ENCODE data around the gene CDC42BPA. TPM values are rescaled to one million over a fixed set of nuclear protein-coding genes. Genes with fewer than 3 reads are reported as not detected.
"Not testable (repeated sequence)": the region's sequence is repeated elsewhere in the genome, so short reads cannot be mapped to it uniquely, and the experiment has no call there.

Gene CDC42BPA
- total RNA-seq, 1 experiment from 2014 or later, result 30.1 TPM

DNA sequence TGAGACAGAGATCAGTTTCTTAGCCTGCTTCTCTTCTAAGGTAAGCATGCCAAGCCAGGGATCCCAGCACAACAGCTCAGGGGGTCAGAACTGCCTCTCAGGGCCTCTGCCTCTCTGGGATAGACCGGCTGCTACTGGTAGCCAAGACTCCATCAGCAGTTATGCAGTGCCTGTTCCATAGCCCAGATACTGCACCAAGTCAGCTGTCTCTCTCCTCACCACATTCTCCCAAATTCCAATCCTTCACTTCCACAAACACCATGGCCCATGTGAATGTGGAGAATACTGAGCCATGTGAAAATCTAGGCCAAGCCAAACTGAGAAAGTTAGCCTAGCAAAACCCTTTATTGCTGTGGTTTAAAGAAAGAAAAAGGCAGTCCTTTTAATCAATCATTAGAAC lies 37.5 kb downstream of the CDC42BPA start:
- no CpG with 5 or more reads among the region's 1 CpG for WGBS (ENCODE audit: extremely low coverage, insufficient read length, low lambda C conversion rate)
- Mint-ChIP-seq H3K4me1 (peaks cover 0 to 2% of the 10 kb centered on the region in 2 experiments; a peak in 1 of 4 replicates), H3K27ac (no peak overlapping the region), H3K4me3 (no peak overlapping the region), H3K36me3 (ENCODE audit: insufficient read depth in 1 of 3, low read depth in 3 of 3) (peaks cover 25 to 37% (median 28%) of the 10 kb centered on the region in 3 experiments), H3K27me3 (ENCODE audit: low read depth) (no peaks in the 10 kb centered on the region), H3K9me3 (peaks cover 18 to 28% of the 10 kb centered on the region in 2 experiments)
- no peak overlapping the region for H3K23ac ChIP-seq (ENCODE audit: insufficient read length, low read depth, low read length)
- H3K79me1 ChIP-seq (ENCODE audit: insufficient read depth, low read depth, low read length, poor library complexity, severe bottlenecking), result peaks cover 6% of the 10 kb centered on the region
- no peak overlapping the region for H2BK120ac ChIP-seq (ENCODE audit: low read depth, low read length, poor library complexity, severe bottlenecking)
- DNase-seq, result no peak
- no peak overlapping the region for H3K9ac ChIP-seq (ENCODE audit: extremely low read depth, insufficient read length, low read length)
- no peaks in the 10 kb centered on the region for H4K20me1 ChIP-seq (ENCODE audit: control insufficient read depth, insufficient read depth, insufficient read length)
- H3K56ac ChIP-seq (ENCODE audit: insufficient read length, low read depth, low read length), result no peak overlapping the region
- TF ChIP-seq, protein P1, sequence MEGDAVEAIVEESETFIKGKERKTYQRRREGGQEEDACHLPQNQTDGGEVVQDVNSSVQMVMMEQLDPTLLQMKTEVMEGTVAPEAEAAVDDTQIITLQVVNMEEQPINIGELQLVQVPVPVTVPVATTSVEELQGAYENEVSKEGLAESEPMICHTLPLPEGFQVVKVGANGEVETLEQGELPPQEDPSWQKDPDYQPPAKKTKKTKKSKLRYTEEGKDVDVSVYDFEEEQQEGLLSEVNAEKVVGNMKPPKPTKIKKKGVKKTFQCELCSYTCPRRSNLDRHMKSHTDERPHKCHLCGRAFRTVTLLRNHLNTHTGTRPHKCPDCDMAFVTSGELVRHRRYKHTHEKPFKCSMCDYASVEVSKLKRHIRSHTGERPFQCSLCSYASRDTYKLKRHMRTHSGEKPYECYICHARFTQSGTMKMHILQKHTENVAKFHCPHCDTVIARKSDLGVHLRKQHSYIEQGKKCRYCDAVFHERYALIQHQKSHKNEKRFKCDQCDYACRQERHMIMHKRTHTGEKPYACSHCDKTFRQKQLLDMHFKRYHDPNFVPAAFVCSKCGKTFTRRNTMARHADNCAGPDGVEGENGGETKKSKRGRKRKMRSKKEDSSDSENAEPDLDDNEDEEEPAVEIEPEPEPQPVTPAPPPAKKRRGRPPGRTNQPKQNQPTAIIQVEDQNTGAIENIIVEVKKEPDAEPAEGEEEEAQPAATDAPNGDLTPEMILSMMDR (conservative IDR thresholded peaks at IDR 0.05), result no peak
- peaks cover 8% of the 10 kb centered on the region; the same call in 1 of the 2 replicates for H3K79me2 ChIP-seq (ENCODE audit: insufficient read depth, low read length)
- no peak overlapping the region for H2BK15ac ChIP-seq (ENCODE audit: low read depth, low read length)
- no peak overlapping the region for H4K91ac ChIP-seq (ENCODE audit: insufficient read length, low read depth, low read length)
- no peaks in the 10 kb centered on the region for H3K4me1 ChIP-seq (ENCODE audit: insufficient read depth, low read length)
- H2AFZ ChIP-seq (ENCODE audit: low read length), result no peak overlapping the region
- no peak overlapping the region for H3K4me2 ChIP-seq (ENCODE audit: insufficient read depth, insufficient read length, low read length)
- no peak overlapping the region for H2AK5ac ChIP-seq (ENCODE audit: insufficient read length, low read length)
- no peak overlapping the region for H2BK20ac ChIP-seq (ENCODE audit: low read depth, low read length, poor library complexity, severe bottlenecking)
- H3K23me2 ChIP-seq (ENCODE audit: insufficient read length, low read depth, low read length, poor library complexity, severe bottlenecking), result no peaks in the 10 kb centered on the region
- H3K9me3 ChIP-seq (ENCODE audit: control insufficient read depth, low read depth, low read length), result peaks cover 7% of the 10 kb centered on the region
- H3K14ac ChIP-seq (ENCODE audit: insufficient read depth, low read length), result no peak overlapping the region
- no peaks in the 10 kb centered on the region for H3K27me3 ChIP-seq (ENCODE audit: insufficient read depth, low read length)
- H3T11ph ChIP-seq (ENCODE audit: low read length), result no peak overlapping the region
- no peak overlapping the region for H3K4ac ChIP-seq (ENCODE audit: low read depth, low read length)
- no peak overlapping the region for H4K5ac ChIP-seq (ENCODE audit: insufficient read length, low read depth, low read length)
- no peak overlapping the region for H4K8ac ChIP-seq (replicated peaks; ENCODE audit: insufficient read length, low read depth, low read length)
- no peak overlapping the region for H2BK5ac ChIP-seq (ENCODE audit: insufficient read length, low read length)
- no peak overlapping the region for H3K27ac ChIP-seq (ENCODE audit: insufficient read length, low read depth, low read length)
- no peak overlapping the region for H2BK12ac ChIP-seq (ENCODE audit: insufficient read length, low read depth, low read length)
- H3K18ac ChIP-seq (ENCODE audit: insufficient read length, low read depth, low read length), result no peak overlapping the region

DNA sequence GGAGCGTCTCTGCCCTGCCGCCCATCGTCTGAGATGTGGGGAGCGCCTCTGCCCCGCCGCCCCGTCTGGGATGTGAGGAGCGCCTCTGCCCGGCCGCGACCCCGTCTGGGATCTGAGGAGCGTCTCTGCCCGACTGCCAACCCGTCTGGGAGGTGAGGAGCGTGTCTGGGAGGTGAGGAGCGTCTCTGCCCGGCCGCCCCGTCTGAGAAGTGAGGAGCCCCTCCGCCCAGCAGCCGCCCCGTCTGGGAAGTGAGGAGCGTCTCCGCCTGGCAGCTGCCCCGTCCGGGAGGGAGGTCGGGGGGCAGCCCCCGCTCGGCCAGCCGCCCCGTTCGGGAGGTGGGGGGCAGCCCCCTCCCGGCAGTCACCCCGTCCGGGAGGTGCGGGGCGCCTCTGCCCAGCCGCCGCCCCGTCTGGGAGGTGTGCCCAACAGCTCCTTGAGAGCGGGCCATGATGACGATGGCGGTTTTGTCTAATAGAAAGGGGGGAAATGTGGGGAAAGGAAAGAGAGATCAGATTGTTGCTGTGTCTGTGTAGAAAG lies 42.1 kb downstream of the CDC42BPA start:
- not testable (repeated sequence) for H4K5ac ChIP-seq (ENCODE audit: insufficient read length, low read depth, low read length); H2BK120ac ChIP-seq (ENCODE audit: low read depth, low read length, poor library complexity, severe bottlenecking); H2BK20ac ChIP-seq (ENCODE audit: low read depth, low read length, poor library complexity, severe bottlenecking); H3K27ac ChIP-seq (ENCODE audit: insufficient read length, low read depth, low read length); H4K8ac ChIP-seq (replicated peaks; ENCODE audit: insufficient read length, low read depth, low read length); H3K18ac ChIP-seq (ENCODE audit: insufficient read length, low read depth, low read length); H3K14ac ChIP-seq (ENCODE audit: insufficient read depth, low read length); H3K27me3 Mint-ChIP-seq (ENCODE audit: low read depth); H3K4me1 Mint-ChIP-seq; H3K9me3 ChIP-seq (ENCODE audit: control insufficient read depth, low read depth, low read length); H3T11ph ChIP-seq (ENCODE audit: low read length); H3K27ac Mint-ChIP-seq; H2BK5ac ChIP-seq (ENCODE audit: insufficient read length, low read length); H3K9ac ChIP-seq (ENCODE audit: extremely low read depth, insufficient read length, low read length); H3K4me1 ChIP-seq (ENCODE audit: insufficient read depth, low read length); H3K23me2 ChIP-seq (ENCODE audit: insufficient read length, low read depth, low read length, poor library complexity, severe bottlenecking); H3K4me3 Mint-ChIP-seq; DNase-seq; H3K79me1 ChIP-seq (ENCODE audit: insufficient read depth, low read depth, low read length, poor library complexity, severe bottlenecking); H2BK12ac ChIP-seq (ENCODE audit: insufficient read length, low read depth, low read length); H3K27me3 ChIP-seq (ENCODE audit: insufficient read depth, low read length); H2AFZ ChIP-seq (ENCODE audit: low read length); H3K56ac ChIP-seq (ENCODE audit: insufficient read length, low read depth, low read length); H4K91ac ChIP-seq (ENCODE audit: insufficient read length, low read depth, low read length); H3K23ac ChIP-seq (ENCODE audit: insufficient read length, low read depth, low read length); H2BK15ac ChIP-seq (ENCODE audit: low read depth, low read length); H3K4me2 ChIP-seq (ENCODE audit: insufficient read depth, insufficient read length, low read length); H3K79me2 ChIP-seq (ENCODE audit: insufficient read depth, low read length); H3K4ac ChIP-seq (ENCODE audit: low read depth, low read length); H2AK5ac ChIP-seq (ENCODE audit: insufficient read length, low read length); H4K20me1 ChIP-seq (ENCODE audit: control insufficient read depth, insufficient read depth, insufficient read length)
- Mint-ChIP-seq H3K9me3 (peaks cover 13 to 29% of the 10 kb centered on the region in 2 experiments), H3K36me3 (ENCODE audit: insufficient read depth in 1 of 3, low read depth in 3 of 3) (peaks cover 12 to 27% (median 20%) of the 10 kb centered on the region in 3 experiments)
- WGBS (ENCODE audit: extremely low coverage, insufficient read length, low lambda C conversion rate), result no CpG with 5 or more reads among the region's 44 CpGs

Measured in H9 (cell line).